ENCODE results near the gene MALAT1. TPM values are rescaled to one million over a fixed set of nuclear protein-coding genes. Genes with fewer than 3 reads are reported as not detected.

The MALAT1 gene
- total and polyA plus RNA-seq, 2 of the 13 experiments (the other 11 are each of a cell fraction or from before 2014, with no cell fraction given), result 143 to 1,237 TPM

GRCh38 chr11:65454696-65455456 is 44.0 kb upstream of the MALAT1 start (continued):
- TF ChIP-seq ZNF362 (CRISPR knock-in tag; IDR thresholded peaks at IDR 0.05; ENCODE audit: borderline replicate concordance) (peak; percentile 32; the same call in 1 of the 2 replicates), ZNF589 (CRISPR knock-in tag; conservative IDR thresholded peaks at IDR 0.05) (no peak; the same call in 1 of the 2 replicates), JARID2 (CRISPR knock-in tag; IDR thresholded peaks at IDR 0.05; ENCODE audit: insufficient replicate concordance) (no peak), ZFP62 (CRISPR knock-in tag; IDR thresholded peaks at IDR 0.05) (no peak), NFKB2 (CRISPR knock-in tag; IDR thresholded peaks at IDR 0.05; ENCODE audit: borderline replicate concordance) (no peak), EHMT2 (IDR thresholded peaks at IDR 0.05; ENCODE audit: borderline replicate concordance, low read depth, low read length) (no peak), ZSCAN31 (CRISPR knock-in tag; IDR thresholded peaks at IDR 0.05; ENCODE audit: low read depth) (0 out of 2 replicates have a peak, but pooled peaks have one; percentile 52), ZNF101 (CRISPR knock-in tag; IDR thresholded peaks at IDR 0.05; ENCODE audit: borderline replicate concordance, low read depth) (no peak), ATF6 (CRISPR knock-in tag; conservative IDR thresholded peaks at IDR 0.05) (no peak), FOXA3 (CRISPR knock-in tag; IDR thresholded peaks at IDR 0.05) (peak; percentile 24; the same call in 1 of the 2 replicates), CHD2 (IDR thresholded peaks at IDR 0.05; ENCODE audit: low read depth, low read length) (no peak), HES4 (CRISPR knock-in tag; IDR thresholded peaks at IDR 0.05; ENCODE audit: borderline replicate concordance) (no peak), ZNF652 (CRISPR knock-in tag; IDR thresholded peaks at IDR 0.05; ENCODE audit: borderline replicate concordance, low read depth) (no peak), PITX1 (CRISPR knock-in tag; IDR thresholded peaks at IDR 0.05) (no peak), NKX3-1 (CRISPR knock-in tag; IDR thresholded peaks at IDR 0.05) (no peak), E2F2 (CRISPR knock-in tag; IDR thresholded peaks at IDR 0.05; ENCODE audit: borderline replicate concordance) (no peak), PHB2 (IDR thresholded peaks at IDR 0.05; ENCODE audit: partially characterized antibody) (no peak), ARID2 (CRISPR knock-in tag; IDR thresholded peaks at IDR 0.05; ENCODE audit: borderline replicate concordance) (no peak), NFE2L1 (CRISPR knock-in tag; IDR thresholded peaks at IDR 0.05; ENCODE audit: borderline replicate concordance) (no peak), ZNF337 (CRISPR knock-in tag; IDR thresholded peaks at IDR 0.05; ENCODE audit: borderline replicate concordance, low read depth) (no peak), MTA3 (CRISPR knock-in tag; IDR thresholded peaks at IDR 0.05) (no peak), ZNF772 (CRISPR knock-in tag; IDR thresholded peaks at IDR 0.05) (0 out of 2 replicates have a peak, but pooled peaks have one; percentile 7), ZNF704 (CRISPR knock-in tag; IDR thresholded peaks at IDR 0.05; ENCODE audit: borderline replicate concordance) (no peak), HNF4G (IDR thresholded peaks at IDR 0.05; ENCODE audit: borderline replicate concordance, low read depth, low read length) (no peak), HNF4G (CRISPR knock-in tag; IDR thresholded peaks at IDR 0.05; ENCODE audit: borderline replicate concordance, low read depth) (no peak)

All from HepG2 (cell line).